GM19372 (cell line): ENCODE results near the gene LYSET.
"Not testable (repeated sequence)": the region's sequence is repeated elsewhere in the genome, so short reads cannot be mapped to it uniquely, and the experiment has no call there.

ENCODE experiments used
- ATAC-seq: cut with Tn5 transposase; IDR thresholded peaks from one replicate; pipeline ENCODE4 v1.9.1; 2021; ENCODE audit warnings: mild to moderate bottlenecking, low read depth, moderate library complexity; ENCODE audit not compliant: unreplicated experiment

Gene LYSET

DNA sequence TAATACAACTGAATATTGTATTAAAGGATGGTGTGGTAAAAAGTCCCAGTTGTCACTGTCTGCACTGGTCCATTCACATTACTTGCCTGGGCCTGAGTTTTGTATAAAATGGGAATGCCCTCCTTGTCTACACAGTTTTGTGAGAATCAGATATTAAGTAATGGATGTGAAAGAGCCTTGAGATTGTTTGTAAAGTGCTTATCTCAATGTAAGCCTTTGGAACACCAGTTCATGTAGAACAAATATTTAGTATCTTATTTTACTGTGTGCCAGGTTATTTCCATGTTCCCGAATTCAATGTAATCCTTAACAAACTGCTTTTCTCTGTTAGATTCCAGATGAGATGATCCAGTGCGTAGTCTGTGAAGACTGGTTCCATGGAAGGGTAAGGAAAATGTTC is 29.5 kb downstream of the LYSET start:
- no peak for ATAC-seq

GRCh38 chr14:93219103-93219726 is 34.1 kb downstream of the LYSET start:
- no peak for ATAC-seq

GRCh38 chr14:93220509-93220908 is 35.4 kb downstream of the LYSET start:
- no peak for ATAC-seq

- no peak for ATAC-seq
Measured at GRCh38 chr14:93223565-93223964, 38.4 kb downstream of the LYSET start.

DNA sequence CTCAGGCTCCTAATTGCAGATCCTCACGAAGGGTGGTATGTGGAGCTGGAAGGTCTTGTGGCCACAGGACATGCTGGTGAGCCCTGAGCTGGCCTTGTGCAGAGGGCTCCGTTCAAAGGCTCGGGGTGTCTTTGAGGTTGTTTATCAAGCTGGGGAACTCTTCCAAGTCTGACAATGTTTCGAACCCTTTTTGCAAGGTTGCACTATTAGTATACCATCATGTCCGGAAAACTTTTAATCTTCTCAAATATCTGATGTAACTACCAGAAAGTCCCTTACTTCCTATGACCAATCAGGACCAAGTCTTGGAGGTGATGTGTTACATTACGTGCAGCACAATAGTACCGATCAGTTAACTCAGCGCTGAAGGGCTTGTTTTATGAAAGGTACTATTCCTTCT is 43.4 kb downstream of the LYSET start:
- no peak for ATAC-seq

GRCh38 chr14:93230539-93230938 is 45.4 kb downstream of the LYSET start:
- ATAC-seq = no peak

DNA sequence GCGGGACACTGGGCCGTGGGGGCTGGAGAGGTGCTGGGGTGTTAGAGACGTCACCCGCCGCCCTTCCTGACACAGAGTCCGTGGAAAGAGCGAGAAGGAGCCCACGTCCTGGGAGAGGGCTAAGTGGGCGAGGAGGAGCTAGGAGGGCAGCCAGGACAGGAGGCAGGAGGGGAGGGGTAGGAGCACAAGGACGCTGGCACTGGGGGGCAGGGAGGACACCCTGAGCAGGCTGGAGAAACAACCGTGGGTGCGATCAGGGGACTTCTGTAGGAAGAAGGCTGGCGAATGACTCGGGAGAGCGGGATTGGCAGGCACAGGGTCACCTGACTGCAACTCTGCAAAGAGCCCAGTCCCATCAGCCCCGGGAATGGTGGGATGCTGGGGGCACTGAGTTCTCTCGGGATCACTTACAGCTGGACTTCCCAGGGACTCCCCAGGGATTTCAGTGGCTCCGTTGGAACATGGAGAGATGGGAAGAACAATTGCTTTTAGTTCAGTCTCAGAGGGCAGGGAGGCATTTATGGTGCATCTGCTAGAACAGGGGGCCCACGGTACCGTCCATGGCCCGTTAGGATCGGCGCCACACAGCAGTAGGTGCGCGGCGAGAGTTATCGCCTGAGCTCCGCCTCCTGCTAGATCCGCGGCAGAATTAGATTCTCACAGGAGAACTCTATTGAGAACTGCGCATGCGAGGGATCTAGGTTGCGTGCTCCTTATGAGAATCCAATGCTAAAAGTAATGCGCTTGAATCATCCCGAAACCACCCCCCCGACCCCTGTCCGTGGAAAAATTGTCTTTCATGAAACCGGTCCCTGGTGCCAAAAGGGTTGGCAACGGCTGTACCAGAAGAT is 46.2 kb downstream of the LYSET start:
- no peak for ATAC-seq

DNA sequence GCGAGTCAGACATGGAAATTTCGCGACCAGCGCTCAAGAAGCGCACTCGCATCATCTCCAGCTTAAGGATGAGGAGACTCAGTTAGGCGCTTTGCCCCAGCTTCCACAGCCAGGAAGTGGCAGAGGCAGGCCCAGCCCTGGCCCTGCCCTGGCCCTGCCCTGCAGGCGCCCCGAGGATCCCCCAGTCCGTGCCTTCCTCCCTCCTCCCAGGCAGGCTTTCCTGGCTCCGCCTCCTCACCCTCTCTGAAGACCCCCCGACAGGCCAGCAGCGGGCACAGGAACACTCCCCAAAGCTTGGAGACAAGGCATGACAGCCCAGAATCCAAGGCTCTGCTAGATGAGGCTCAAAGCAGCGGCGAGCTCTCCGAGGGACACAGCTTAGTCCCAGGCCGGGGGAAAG is 47.0 kb downstream of the LYSET start:
- ATAC-seq = no peak

GRCh38 chr14:93233078-93233477 is 48.0 kb downstream of the LYSET start:
- ATAC-seq = not testable (repeated sequence)

DNA sequence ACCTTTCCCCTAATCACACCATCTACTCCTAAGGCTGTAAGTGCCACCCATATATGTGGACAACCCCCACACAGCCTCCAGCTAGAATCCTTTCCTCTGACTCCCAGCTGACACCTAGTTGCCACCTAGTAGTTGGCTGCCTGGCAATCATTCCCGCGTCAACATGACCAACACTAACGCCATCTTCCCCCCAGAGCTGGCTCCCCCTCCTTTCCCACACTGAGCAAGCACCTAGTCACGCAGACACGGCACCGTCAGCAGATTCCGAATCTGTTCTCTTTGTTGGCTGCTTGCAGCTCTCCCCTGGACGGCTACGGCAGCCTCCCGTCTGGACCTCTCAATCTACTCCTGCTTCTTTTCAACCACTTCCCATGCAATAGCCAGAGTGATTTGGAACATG is 49.7 kb downstream of the LYSET start:
- no peak for ATAC-seq
